Endothelial cell of umbilical vein (primary cell): ENCODE data around the gene PCBP4. TPM values are rescaled to one million over a fixed set of nuclear protein-coding genes. Genes with fewer than 3 reads are reported as not detected.

Experiments used
- BruUV-seq: library from RNA; stranded (reverse); fragments of 400-500 nt; replicated peaks from 2 replicates; lab custom pipeline; 2021; lab: Mats Ljungman, UMichigan
- CTCF ChIA-PET: fragments of 300-600, 350-600 bp; sonication (Branson Sonifier 250); formaldehyde crosslinking; loops from one replicate; lab custom pipeline; 2021; ENCODE audit warnings: antibody characterized with exemption, inconsistent platforms; lab: Charles Lee
- POLR2A ChIA-PET: fragments of 300-600, 350-600 bp; sonication (Branson Sonifier 250); formaldehyde crosslinking; loops from one replicate; lab custom pipeline; 2021; ENCODE audit warnings: antibody characterized with exemption, inconsistent platforms; lab: Charles Lee
- DNase-seq: peaks from one replicate; pipeline ENCODE4 v3.0.0-alpha.2; 2011; ENCODE audit warnings: low read depth, low spot score
- FAIRE-seq: peaks from 2 replicates; lab custom pipeline; 2011; peaks lifted over from hg19 to GRCh38; lab: Jason Lieb, UNC
- H2AFZ ChIP-seq: 2 replicates; pipeline ENCODE4 v1.6.0; 2012; ENCODE audit warnings: low read depth, low read length, control low read depth, inconsistent platforms
- H3K27ac ChIP-seq: 2 replicates; pipeline ENCODE4 v1.5.1; 2011; ENCODE audit warnings: low read depth, mild to moderate bottlenecking, control low read depth, low read length, moderate library complexity; ENCODE audit not compliant: insufficient read depth
- H3K27me3 ChIP-seq, 2 experiments: 2 replicates each; pipeline versions ENCODE4 v1.6.0 to v1.6.1; 2011; ENCODE audit warnings: low read length in 2 of 2, mixed read lengths in 1 of 2; ENCODE audit not compliant: control insufficient read depth in 2 of 2, insufficient read depth in 2 of 2
- H3K36me3 ChIP-seq, 2 experiments: 2 replicates in 1 of 2; 3 replicates in 1 of 2; pipeline ENCODE4 v1.5.1; 2011; ENCODE audit warnings: low read length in 2 of 2, mild to moderate bottlenecking in 1 of 2, moderate library complexity in 1 of 2; ENCODE audit not compliant: control insufficient read depth in 2 of 2, insufficient read depth in 2 of 2; ENCODE audit errors: extremely low read depth in 1 of 2
- H3K4me1 ChIP-seq: 3 replicates; pipeline ENCODE4 v1.5.1; 2011; ENCODE audit warnings: mild to moderate bottlenecking, low read length; ENCODE audit not compliant: control insufficient read depth, insufficient read depth; ENCODE audit errors: extremely low read depth
- H3K4me2 ChIP-seq: 2 replicates; pipeline ENCODE4 v1.6.1; 2011; ENCODE audit warnings: low read length, control low read depth, mixed read lengths; ENCODE audit not compliant: insufficient read depth
- H3K4me3 ChIP-seq, 3 experiments: fragments of 200-600 bp in 1 of 3; sonication (generic), shearing (Covaris generic) in 1 of 3; replicated peaks in 1 of 3; 2 replicates each; pipeline ENCODE4 v1.5.1; 2011 to 2016; ENCODE audit warnings: control low read depth in 3 of 3, low read length in 3 of 3, mild to moderate bottlenecking in 2 of 3, inconsistent platforms in 1 of 3, low read depth in 1 of 3, moderate library complexity in 1 of 3; ENCODE audit not compliant: insufficient read depth in 1 of 3
- H3K79me2 ChIP-seq: 2 replicates; pipeline ENCODE4 v1.6.0; 2012; ENCODE audit warnings: low read length, inconsistent platforms; ENCODE audit not compliant: control insufficient read depth, insufficient read depth
- H3K9ac ChIP-seq: replicated peaks from 2 replicates; pipeline ENCODE3; 2011; ENCODE audit warnings: low read length, control low read depth; ENCODE audit not compliant: insufficient read depth; ENCODE audit errors: extremely low read depth
- H3K9me1 ChIP-seq: replicated peaks from 3 replicates; pipeline ENCODE4 v1.6.0; 2011; ENCODE audit warnings: mild to moderate bottlenecking, low read length; ENCODE audit not compliant: control insufficient read depth, insufficient read depth; ENCODE audit errors: extremely low read depth
- H3K9me3 ChIP-seq: replicated peaks from 2 replicates; pipeline ENCODE4 v1.5.1; 2012; ENCODE audit warnings: low read length, inconsistent platforms; ENCODE audit not compliant: control insufficient read depth, insufficient read depth
- H4K20me1 ChIP-seq: replicated peaks from 2 replicates; pipeline ENCODE3; 2011; ENCODE audit warnings: mild to moderate bottlenecking, low read length; ENCODE audit not compliant: control insufficient read depth, insufficient read depth; ENCODE audit errors: extremely low read depth
- CTCF ChIP-seq, 2 donors: IDR thresholded peaks; 1 replicate in 1 of 2; 2 replicates in 1 of 2; pipeline ENCODE4 v1.5.1; 2011; ENCODE audit warnings: low read length in 2 of 2, mild to moderate bottlenecking in 2 of 2, moderate library complexity in 2 of 2, control low read depth in 1 of 2, inconsistent platforms in 1 of 2, low read depth in 1 of 2; ENCODE audit not compliant: insufficient read depth in 1 of 2; ENCODE audit errors: extremely low read depth in 1 of 2
- EZH2 ChIP-seq: IDR thresholded peaks from 2 replicates; pipeline ENCODE4 v1.6.1; 2012; ENCODE audit warnings: borderline replicate concordance, low read depth, mild to moderate bottlenecking, moderate library complexity, low read length, inconsistent platforms; ENCODE audit not compliant: severe bottlenecking
- FOS ChIP-seq: IDR thresholded peaks from 2 replicates; pipeline ENCODE4 v1.6.1; 2011; ENCODE audit warnings: mild to moderate bottlenecking, low read length, moderate library complexity, borderline replicate concordance; ENCODE audit not compliant: insufficient read depth
- GATA2 ChIP-seq: IDR thresholded peaks from 2 replicates; pipeline ENCODE4 v1.7.0; 2011; ENCODE audit warnings: low read depth, mild to moderate bottlenecking, moderate library complexity, mixed read lengths, low read length; ENCODE audit not compliant: insufficient read length, insufficient read depth
- JUN ChIP-seq: IDR thresholded peaks from 2 replicates; pipeline ENCODE4 v1.6.1; 2011; ENCODE audit warnings: borderline replicate concordance, low read depth; ENCODE audit not compliant: insufficient read length, insufficient read depth
- MAX ChIP-seq: IDR thresholded peaks from 2 replicates; pipeline ENCODE4 v1.6.1; 2011; ENCODE audit not compliant: insufficient read depth, insufficient read length
- MYC ChIP-seq: IDR thresholded peaks from one replicate; pipeline ENCODE4 v1.6.1; 2011; ENCODE audit warnings: mild to moderate bottlenecking, low read depth, low read length
- POLR2A ChIP-seq: IDR thresholded peaks from 2 replicates; pipeline ENCODE4 v1.6.1; 2012; ENCODE audit warnings: low read depth, mild to moderate bottlenecking, control low read depth, low read length
- POLR2AphosphoS5 ChIP-seq: IDR thresholded peaks from 2 replicates; pipeline ENCODE4 v1.6.1; 2012; ENCODE audit warnings: low read depth, mild to moderate bottlenecking, control low read depth, low read length, moderate library complexity; ENCODE audit not compliant: insufficient read depth
- dilution Hi-C: fragments of 300-500 bp; cut with MboI; formaldehyde crosslinking; loops from one replicate; pipeline ENCODE4 v1.15.0; 2019; ENCODE audit warnings: low sequenced_read_pairs; ENCODE audit not compliant: extremely low pct_ligation_motif_present
- intact Hi-C: fragments of 100-400 bp; cut with micrococcal nuclease; formaldehyde crosslinking; loops from one replicate; pipeline ENCODE4 v1.10.0; 2022
- polyA plus RNA-seq, 4 experiments: library from polyadenylated mRNA; depleted of rRNA in 3 of 4; stranded (reverse) in 3 of 4; unstranded in 1 of 4; fragments of >200 nt; gene quantifications; 2 replicates each; pipeline versions ENCODE4 v1.2.1 to v1.2.3, GENCODE V29; 2011 to 2012; ENCODE audit warnings: missing spikeins in 1 of 4
- total RNA-seq: library from RNA; stranded (reverse); gene quantifications from 2 replicates; pipeline ENCODE4 v1.2.3, GENCODE V29; 2021

Gene PCBP4
- total and polyA plus RNA-seq, 2 donors (not counting 3 experiments of a cell fraction or from before 2014, with no cell fraction given): 46.5 to 63.1 TPM

GRCh38 chr3:51974277-51974962, 7.2 kb upstream of the PCBP4 start:
- DNase-seq (no peak), FAIRE-seq (no peak)
- intact Hi-C loops: loop anchor here (1.0 kb wide), 2 partner anchors 18 to 32 kb away; partner anchors contain the start of gene PARP3
- dilution Hi-C loops: no loop called here
- ChIA-PET CTCF (interaction anchor here (0.6 to 3.3 kb wide), 17 partner anchors 8 to 162 kb away, joined by 3 to 46 read pairs (median 3); partner anchors contain the start of genes ACY1, DUSP7, PARP3 and RPL29), POLR2A (interaction anchor here (0.6 to 1.3 kb wide), 3 partner anchors 8 to 474 kb away, joined by 4 read pairs; partner anchors contain the start of genes PARP3 and RRP9)
- Histone ChIP-seq H3K4me2 (peak overlapping the region; percentile 67), H2AFZ (peak overlapping the region; percentile 76), H3K27me3 (no peaks in the 10 kb centered on the region), H3K9ac (peak overlapping the region; percentile 17), H3K4me3 (peak overlapping the region in 2 of 3 experiments; percentile 43 to 53), H3K27ac (no peak overlapping the region), H3K9me1 (no peaks in the 10 kb centered on the region), H3K9me3 (no peaks in the 10 kb centered on the region), H3K4me1 (peaks cover 22% of the 10 kb centered on the region), H3K79me2 (no peaks in the 10 kb centered on the region), H4K20me1 (no peaks in the 10 kb centered on the region), H3K36me3 (no peaks in the 10 kb centered on the region)
- no peak for TF ChIP-seq MYC
- BruUV-seq: no TSS peak

- Histone ChIP-seq H3K9me1 (no peaks in the 10 kb centered on the region), H3K79me2 (no peaks in the 10 kb centered on the region), H3K4me2 (no peak overlapping the region), H3K36me3 (no peaks in the 10 kb centered on the region), H2AFZ (no peak overlapping the region), H3K27ac (no peak overlapping the region), H3K9me3 (no peaks in the 10 kb centered on the region), H3K9ac (no peak overlapping the region), H3K4me1 (peaks cover 26% of the 10 kb centered on the region), H4K20me1 (no peaks in the 10 kb centered on the region), H3K27me3 (no peaks in the 10 kb centered on the region), H3K4me3 (no peak overlapping the region)
- TF ChIP-seq MYC (no peak), CTCF (IDR thresholded peaks at IDR 0.05; ENCODE audit: extremely low read depth in 1 of 2, insufficient read depth in 1 of 2, low read depth in 1 of 2, low read length in 2 of 2) (no peak), FOS (no peak), POLR2AphosphoS5 (no peak), MAX (no peak), GATA2 (no peak), POLR2A (no peak), EZH2 (no peak), JUN (no peak)
- no peak for FAIRE-seq
- CTCF ChIA-PET: interaction anchor here (1.1 to 1.4 kb wide), 2 partner anchors 14 to 30 kb away, joined by 3 read pairs; partner anchors contain the start of gene RRP9
- POLR2A ChIA-PET: interaction anchor here (0.7 kb wide), 1 partner anchor 25 kb away, joined by 6 read pairs; no protein-coding TSS in a partner anchor
- dilution Hi-C loops: no loop called here
- no peak for DNase-seq
- intact Hi-C loops: no loop called here
- no TSS peak for BruUV-seq
Observed at GRCh38 chr3:51971350-51971749, 4.1 kb upstream of the PCBP4 start.
